Activated T-helper 17 cell treated with anti-CD3 and anti-CD28 coated beads, Interleukin-2, amount 50 U/mL, for 72 hours (primary cell): ENCODE results near the gene STMN1. TPM values are rescaled to one million over a fixed set of nuclear protein-coding genes. Genes with fewer than 3 reads are reported as not detected.
A peak's percentile ranks its signal among the peaks of the same experiment; 100 is the strongest.

ENCODE experiments used
- ATAC-seq: fragments of 150-1000 bp; cut with Tn5 transposase; replicated peaks from 2 replicates; pipeline ENCODE4 v1.10.0; 2021; ENCODE audit warnings: mild to moderate bottlenecking, moderate library complexity
- H3K27ac Mint-ChIP-seq: one replicate; pipeline ENCODE4 v1.8.0; 2022; ENCODE audit warnings: mixed read lengths
- H3K27me3 Mint-ChIP-seq: one replicate; pipeline ENCODE4 v1.8.0; 2022; ENCODE audit warnings: mixed read lengths
- H3K36me3 Mint-ChIP-seq: one replicate; pipeline ENCODE4 v1.8.0; 2022; ENCODE audit warnings: low read depth, mild to moderate bottlenecking, mixed read lengths
- H3K4me1 Mint-ChIP-seq: one replicate; pipeline ENCODE4 v1.8.0; 2022; ENCODE audit warnings: mixed read lengths
- H3K4me3 Mint-ChIP-seq: one replicate; pipeline ENCODE4 v1.8.0; 2022; ENCODE audit warnings: mild to moderate bottlenecking, mixed read lengths
- H3K9me3 Mint-ChIP-seq: one replicate; pipeline ENCODE4 v1.8.0; 2022; ENCODE audit warnings: mixed read lengths
- total RNA-seq, 2 donors: library from RNA; stranded (reverse); gene quantifications; one replicate each; pipeline ENCODE4 v1.2.3, GENCODE V29; 2022

Gene STMN1
- total RNA-seq, 2 donors from 2014 or later = 376 to 423 TPM

DNA sequence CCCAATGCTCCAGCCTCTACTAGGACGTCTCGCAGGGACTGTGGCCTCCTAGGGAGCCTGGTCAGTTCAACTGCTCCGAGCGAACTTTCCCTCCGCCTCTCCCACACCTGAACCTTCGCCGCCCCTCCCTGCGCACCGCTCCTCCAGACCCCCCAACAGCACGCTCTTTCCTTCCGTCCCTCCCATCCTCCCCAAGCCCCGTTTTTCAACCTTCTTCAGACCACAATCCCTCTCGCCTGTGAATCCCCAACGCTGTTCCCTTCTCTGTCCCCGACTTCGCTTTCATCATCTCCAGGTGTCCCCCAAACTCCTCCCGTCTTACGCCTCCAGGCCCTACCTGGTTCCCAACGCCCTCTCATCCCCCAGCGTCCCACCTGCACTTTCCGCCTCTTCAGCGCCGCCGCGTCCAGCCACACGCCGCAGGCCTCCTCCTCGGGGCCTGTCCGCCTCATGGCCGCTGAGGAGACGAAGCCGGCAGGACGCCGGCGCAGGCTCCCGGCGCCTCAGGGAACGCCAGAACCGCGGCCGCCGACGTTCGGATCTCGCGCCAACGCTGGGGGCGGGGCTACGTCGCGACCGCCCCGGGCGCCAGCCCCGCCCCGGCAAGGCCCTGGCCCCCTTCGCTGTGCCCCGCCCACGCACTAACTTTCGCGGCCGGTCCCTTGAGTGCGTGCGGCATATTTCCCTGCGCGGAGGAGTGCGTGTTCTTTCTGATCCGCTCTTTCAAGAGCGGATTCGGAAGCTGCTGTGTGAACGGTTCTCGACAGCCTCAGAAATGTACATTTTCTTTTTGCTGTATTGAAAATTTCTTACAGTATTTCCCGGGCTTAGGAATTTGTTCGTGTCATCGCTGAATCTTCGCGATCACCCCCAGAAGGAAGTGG is 47.1 kb downstream of the STMN1 start, which contains the start of gene AUNIP:
Gene AUNIP, minus strand, starts transcription at position 552 of the 884 bp plus-strand sequence. Its CDS starts 100 bp downstream, at position 452.
- H3K36me3 Mint-ChIP-seq = no peaks in the 10 kb centered on the region
- no peaks in the 10 kb centered on the region for H3K9me3 Mint-ChIP-seq
- H3K4me1 Mint-ChIP-seq = peaks cover 9% of the 10 kb centered on the region
- peak; percentile 95 for ATAC-seq
- H3K27ac Mint-ChIP-seq = peak within 1 kb of the TSS; percentile 92
- H3K4me3 Mint-ChIP-seq = peak within 1 kb of the TSS; percentile 95
- H3K27me3 Mint-ChIP-seq = no peaks in the 10 kb centered on the region

- Mint-ChIP-seq H3K36me3 (no peaks in the 10 kb centered on the region), H3K27me3 (no peaks in the 10 kb centered on the region), H3K4me3 (peak overlapping the region; percentile 95), H3K4me1 (peaks cover 9% of the 10 kb centered on the region), H3K27ac (peak overlapping the region; percentile 92), H3K9me3 (no peaks in the 10 kb centered on the region)
- no peak for ATAC-seq
Measured at GRCh38 chr1:25858494-25858893, 47.7 kb downstream of the STMN1 start.

GRCh38 chr1:25856856-25857255 is 49.4 kb downstream of the STMN1 start:
- no peak overlapping the region for H3K27ac Mint-ChIP-seq
- no peaks in the 10 kb centered on the region for H3K36me3 Mint-ChIP-seq
- H3K4me3 Mint-ChIP-seq = no peak overlapping the region
- H3K4me1 Mint-ChIP-seq = peaks cover 9% of the 10 kb centered on the region
- no peaks in the 10 kb centered on the region for H3K27me3 Mint-ChIP-seq
- no peaks in the 10 kb centered on the region for H3K9me3 Mint-ChIP-seq
- ATAC-seq = no peak

GRCh38 chr1:25854554-25854953 is 51.7 kb downstream of the STMN1 start:
- Mint-ChIP-seq H3K4me1 (peaks cover 9% of the 10 kb centered on the region), H3K27ac (no peak overlapping the region), H3K27me3 (no peaks in the 10 kb centered on the region), H3K36me3 (no peaks in the 10 kb centered on the region), H3K4me3 (no peak overlapping the region), H3K9me3 (no peaks in the 10 kb centered on the region)
- ATAC-seq = no peak

Other genes starting within 250 kb of the STMN1 start
- gene SELENON, start 106.2 kb downstream of the STMN1 start, total RNA-seq = 10 to 100 TPM; 10.2 to 13.2 TPM
- 10 to 100 TPM; 39.6 to 58.8 TPM for gene MTFR1L, start 86.5 kb downstream of the STMN1 start, total RNA-seq
- 1 to 10 TPM; 3.7 to 7.2 TPM for gene AUNIP, start 47.0 kb downstream of the STMN1 start, total RNA-seq
- 1 to 10 TPM; 5.7 to 7.2 TPM for gene PAQR7, start 30.7 kb downstream of the STMN1 start, total RNA-seq
- 1 to 10 TPM; 8.1 to 8.3 TPM for gene PAFAH2, start 91.6 kb upstream of the STMN1 start, total RNA-seq
- gene EXTL1, start 115.4 kb upstream of the STMN1 start, total RNA-seq = not detected
- not detected for gene SLC30A2, start 139.7 kb upstream of the STMN1 start, total RNA-seq
- not detected for gene TRIM63, start 161.2 kb upstream of the STMN1 start, total RNA-seq
- gene PDIK1L, start 205.4 kb upstream of the STMN1 start, total RNA-seq = 10 to 100 TPM; 11.2 to 12.3 TPM